Liver (tissue), 3 donors: Measurements from ENCODE around the gene CIITA.

Source experiments
- ATF3 ChIP-seq: IDR thresholded peaks from 2 replicates; pipeline ENCODE4 v1.6.1; 2016; ENCODE audit warnings: antibody characterized with exemption
- CTCF ChIP-seq: fragments of 150-350 bp; IDR thresholded peaks from 2 replicates; pipeline ENCODE4 v1.5.1; 2017; ENCODE audit warnings: improper control_type of control experiment, low read depth, low read length; ENCODE audit not compliant: missing input control
- FOXA1 ChIP-seq: IDR thresholded peaks from 2 replicates; pipeline ENCODE4 v1.6.1; 2016; ENCODE audit warnings: antibody characterized with exemption
- HNF4A ChIP-seq, 2 donors: conservative IDR thresholded peaks; 2 replicates each; pipeline ENCODE4 v1.6.1; 2016; ENCODE audit warnings: antibody characterized with exemption in 2 of 2, mild to moderate bottlenecking in 2 of 2
- JUND ChIP-seq, 2 donors: IDR thresholded peaks; 2 replicates each; pipeline ENCODE4 v1.6.1; 2016; ENCODE audit warnings: antibody characterized with exemption in 2 of 2
- RAD21 ChIP-seq, 2 donors: IDR thresholded peaks; 2 replicates each; pipeline ENCODE4 v1.6.1; 2016; ENCODE audit warnings: antibody characterized with exemption in 2 of 2, mild to moderate bottlenecking in 2 of 2
- RXRA ChIP-seq, 2 donors: IDR thresholded peaks; 2 replicates each; pipeline ENCODE4 v1.6.1; 2017 to 2018; ENCODE audit warnings: antibody characterized with exemption in 2 of 2, mild to moderate bottlenecking in 1 of 2
- SP1 ChIP-seq: IDR thresholded peaks from 2 replicates; pipeline ENCODE4 v1.6.1; 2018; ENCODE audit warnings: antibody characterized with exemption, mild to moderate bottlenecking
- TAF1 ChIP-seq: conservative IDR thresholded peaks from 2 replicates; pipeline ENCODE4 v1.6.1; 2016; ENCODE audit warnings: antibody characterized with exemption, mild to moderate bottlenecking
- YY1 ChIP-seq: IDR thresholded peaks from 2 replicates; pipeline ENCODE4 v1.6.1; 2016; ENCODE audit warnings: antibody characterized with exemption, mild to moderate bottlenecking
- TF ChIP-seq, protein P1 (sequence below): IDR thresholded peaks from 2 replicates; pipeline ENCODE4 v1.6.1; 2016; ENCODE audit warnings: antibody characterized with exemption, mild to moderate bottlenecking
- TF ChIP-seq, protein P2 (sequence below): IDR thresholded peaks from 2 replicates; pipeline ENCODE4 v1.6.1; 2016; ENCODE audit warnings: antibody characterized with exemption
- TF ChIP-seq, protein P3 (sequence below): IDR thresholded peaks from 2 replicates; pipeline ENCODE4 v1.6.1; 2016; ENCODE audit warnings: antibody characterized with exemption
- donor health status: healthy.
- donor health status: healthy.

DNA sequence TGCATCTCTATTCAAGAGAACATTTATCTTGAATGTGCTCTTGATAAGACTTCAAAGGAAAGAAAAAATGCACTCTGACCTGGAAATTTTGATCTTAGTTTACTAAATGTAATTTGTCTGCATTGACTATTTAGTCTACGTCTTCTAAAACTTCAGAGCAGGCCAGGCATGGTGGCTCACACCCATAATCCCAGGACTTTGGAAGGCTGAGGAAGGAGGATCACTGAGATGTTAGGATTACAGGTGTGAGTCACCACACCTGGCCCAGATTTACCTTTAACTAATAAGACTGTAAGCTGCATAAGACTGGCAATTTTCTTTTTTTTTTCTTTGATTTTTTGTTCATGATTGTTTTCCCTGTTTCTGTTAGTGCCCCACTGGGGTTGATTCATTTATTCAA, 18.8 kb upstream of the CIITA start:
- TF ChIP-seq CTCF (no peak), YY1 (no peak), HNF4A (conservative IDR thresholded peaks at IDR 0.05) (no peak), RAD21 (IDR thresholded peaks at IDR 0.05) (no peak), FOXA1 (no peak), TAF1 (no peak), SP1 (no peak), RXRA (IDR thresholded peaks at IDR 0.05) (no peak), JUND (IDR thresholded peaks at IDR 0.05) (no peak), ATF3 (no peak)
- TF ChIP-seq, protein P1, sequence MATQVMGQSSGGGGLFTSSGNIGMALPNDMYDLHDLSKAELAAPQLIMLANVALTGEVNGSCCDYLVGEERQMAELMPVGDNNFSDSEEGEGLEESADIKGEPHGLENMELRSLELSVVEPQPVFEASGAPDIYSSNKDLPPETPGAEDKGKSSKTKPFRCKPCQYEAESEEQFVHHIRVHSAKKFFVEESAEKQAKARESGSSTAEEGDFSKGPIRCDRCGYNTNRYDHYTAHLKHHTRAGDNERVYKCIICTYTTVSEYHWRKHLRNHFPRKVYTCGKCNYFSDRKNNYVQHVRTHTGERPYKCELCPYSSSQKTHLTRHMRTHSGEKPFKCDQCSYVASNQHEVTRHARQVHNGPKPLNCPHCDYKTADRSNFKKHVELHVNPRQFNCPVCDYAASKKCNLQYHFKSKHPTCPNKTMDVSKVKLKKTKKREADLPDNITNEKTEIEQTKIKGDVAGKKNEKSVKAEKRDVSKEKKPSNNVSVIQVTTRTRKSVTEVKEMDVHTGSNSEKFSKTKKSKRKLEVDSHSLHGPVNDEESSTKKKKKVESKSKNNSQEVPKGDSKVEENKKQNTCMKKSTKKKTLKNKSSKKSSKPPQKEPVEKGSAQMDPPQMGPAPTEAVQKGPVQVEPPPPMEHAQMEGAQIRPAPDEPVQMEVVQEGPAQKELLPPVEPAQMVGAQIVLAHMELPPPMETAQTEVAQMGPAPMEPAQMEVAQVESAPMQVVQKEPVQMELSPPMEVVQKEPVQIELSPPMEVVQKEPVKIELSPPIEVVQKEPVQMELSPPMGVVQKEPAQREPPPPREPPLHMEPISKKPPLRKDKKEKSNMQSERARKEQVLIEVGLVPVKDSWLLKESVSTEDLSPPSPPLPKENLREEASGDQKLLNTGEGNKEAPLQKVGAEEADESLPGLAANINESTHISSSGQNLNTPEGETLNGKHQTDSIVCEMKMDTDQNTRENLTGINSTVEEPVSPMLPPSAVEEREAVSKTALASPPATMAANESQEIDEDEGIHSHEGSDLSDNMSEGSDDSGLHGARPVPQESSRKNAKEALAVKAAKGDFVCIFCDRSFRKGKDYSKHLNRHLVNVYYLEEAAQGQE = no peak
- TF ChIP-seq, protein P2, sequence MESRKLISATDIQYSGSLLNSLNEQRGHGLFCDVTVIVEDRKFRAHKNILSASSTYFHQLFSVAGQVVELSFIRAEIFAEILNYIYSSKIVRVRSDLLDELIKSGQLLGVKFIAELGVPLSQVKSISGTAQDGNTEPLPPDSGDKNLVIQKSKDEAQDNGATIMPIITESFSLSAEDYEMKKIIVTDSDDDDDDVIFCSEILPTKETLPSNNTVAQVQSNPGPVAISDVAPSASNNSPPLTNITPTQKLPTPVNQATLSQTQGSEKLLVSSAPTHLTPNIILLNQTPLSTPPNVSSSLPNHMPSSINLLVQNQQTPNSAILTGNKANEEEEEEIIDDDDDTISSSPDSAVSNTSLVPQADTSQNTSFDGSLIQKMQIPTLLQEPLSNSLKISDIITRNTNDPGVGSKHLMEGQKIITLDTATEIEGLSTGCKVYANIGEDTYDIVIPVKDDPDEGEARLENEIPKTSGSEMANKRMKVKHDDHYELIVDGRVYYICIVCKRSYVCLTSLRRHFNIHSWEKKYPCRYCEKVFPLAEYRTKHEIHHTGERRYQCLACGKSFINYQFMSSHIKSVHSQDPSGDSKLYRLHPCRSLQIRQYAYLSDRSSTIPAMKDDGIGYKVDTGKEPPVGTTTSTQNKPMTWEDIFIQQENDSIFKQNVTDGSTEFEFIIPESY = no peak
- TF ChIP-seq, protein P3, sequence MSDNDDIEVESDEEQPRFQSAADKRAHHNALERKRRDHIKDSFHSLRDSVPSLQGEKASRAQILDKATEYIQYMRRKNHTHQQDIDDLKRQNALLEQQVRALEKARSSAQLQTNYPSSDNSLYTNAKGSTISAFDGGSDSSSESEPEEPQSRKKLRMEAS = no peak
